ENCODE data around the gene TTLL11. TPM values are rescaled to one million over a fixed set of nuclear protein-coding genes. Genes with fewer than 3 reads are reported as not detected.

The TTLL11 gene, protein sequence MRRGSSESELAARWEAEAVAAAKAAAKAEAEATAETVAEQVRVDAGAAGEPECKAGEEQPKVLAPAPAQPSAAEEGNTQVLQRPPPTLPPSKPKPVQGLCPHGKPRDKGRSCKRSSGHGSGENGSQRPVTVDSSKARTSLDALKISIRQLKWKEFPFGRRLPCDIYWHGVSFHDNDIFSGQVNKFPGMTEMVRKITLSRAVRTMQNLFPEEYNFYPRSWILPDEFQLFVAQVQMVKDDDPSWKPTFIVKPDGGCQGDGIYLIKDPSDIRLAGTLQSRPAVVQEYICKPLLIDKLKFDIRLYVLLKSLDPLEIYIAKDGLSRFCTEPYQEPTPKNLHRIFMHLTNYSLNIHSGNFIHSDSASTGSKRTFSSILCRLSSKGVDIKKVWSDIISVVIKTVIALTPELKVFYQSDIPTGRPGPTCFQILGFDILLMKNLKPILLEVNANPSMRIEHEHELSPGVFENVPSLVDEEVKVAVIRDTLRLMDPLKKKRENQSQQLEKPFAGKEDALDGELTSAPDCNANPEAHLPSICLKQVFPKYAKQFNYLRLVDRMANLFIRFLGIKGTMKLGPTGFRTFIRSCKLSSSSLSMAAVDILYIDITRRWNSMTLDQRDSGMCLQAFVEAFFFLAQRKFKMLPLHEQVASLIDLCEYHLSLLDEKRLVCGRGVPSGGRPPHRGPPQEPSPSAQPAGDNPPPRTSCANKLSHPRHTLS
- total RNA-seq = 10 to 100 TPM; 12.3 to 20.5 (median 15.3) TPM

DNA sequence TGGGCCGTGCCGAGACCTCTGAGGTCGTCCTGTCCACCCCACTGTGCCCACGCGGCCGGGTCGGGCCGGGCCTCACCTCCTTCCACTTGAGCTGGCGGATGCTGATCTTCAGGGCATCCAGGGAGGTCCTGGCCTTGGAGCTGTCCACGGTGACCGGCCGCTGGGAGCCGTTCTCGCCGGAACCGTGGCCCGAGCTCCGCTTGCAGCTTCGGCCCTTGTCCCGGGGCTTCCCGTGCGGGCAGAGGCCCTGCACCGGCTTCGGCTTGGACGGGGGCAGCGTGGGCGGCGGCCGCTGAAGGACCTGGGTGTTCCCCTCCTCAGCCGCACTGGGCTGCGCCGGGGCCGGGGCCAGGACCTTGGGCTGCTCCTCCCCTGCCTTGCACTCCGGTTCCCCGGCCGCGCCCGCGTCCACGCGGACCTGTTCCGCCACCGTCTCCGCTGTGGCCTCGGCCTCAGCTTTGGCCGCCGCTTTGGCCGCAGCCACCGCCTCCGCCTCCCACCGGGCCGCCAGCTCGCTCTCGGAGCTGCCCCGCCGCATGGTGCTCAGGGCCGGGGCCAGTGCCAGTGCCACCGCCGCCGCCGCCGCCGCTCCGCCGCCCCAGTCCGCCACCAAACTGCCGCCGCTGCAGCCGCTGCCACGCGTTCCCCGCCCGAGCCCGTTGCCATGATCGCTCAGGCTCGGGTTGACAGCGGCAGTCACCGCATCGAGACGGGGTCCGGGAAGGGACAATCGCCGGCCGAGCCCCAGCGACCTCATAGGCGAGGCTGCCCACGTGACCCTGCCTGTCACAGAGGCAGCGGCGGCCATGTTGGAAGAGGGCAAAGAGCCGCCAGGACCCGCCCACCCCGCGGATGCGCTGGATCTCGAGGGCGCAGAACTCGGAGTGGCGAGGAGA is at the start of gene TTLL11:
TTLL11 (minus strand) TSS at position 698 of the 896 bp plus-strand sequence; CDS start at position 538, 160 bp downstream.
- DNase-seq (peak; percentile 96), ATAC-seq (peak; percentile 83 to 88)
- Histone ChIP-seq H3K4me3 (peak within 1 kb of the TSS; percentile 69 to 91 (median 78)), H3K27ac (peak within 1 kb of the TSS; percentile 84 to 94 (median 88)), H3K4me1 (peaks cover 48 to 63% of the 10 kb centered on the region in 2 donors), H3K27me3 (no peaks in the 10 kb centered on the region), H3K36me3 (no peaks in the 10 kb centered on the region), H3K9me3 (no peaks in the 10 kb centered on the region)
- peak; percentile 85 to 86 for TF ChIP-seq POLR2A (IDR thresholded peaks at IDR 0.05)
- TF ChIP-seq, protein P1, sequence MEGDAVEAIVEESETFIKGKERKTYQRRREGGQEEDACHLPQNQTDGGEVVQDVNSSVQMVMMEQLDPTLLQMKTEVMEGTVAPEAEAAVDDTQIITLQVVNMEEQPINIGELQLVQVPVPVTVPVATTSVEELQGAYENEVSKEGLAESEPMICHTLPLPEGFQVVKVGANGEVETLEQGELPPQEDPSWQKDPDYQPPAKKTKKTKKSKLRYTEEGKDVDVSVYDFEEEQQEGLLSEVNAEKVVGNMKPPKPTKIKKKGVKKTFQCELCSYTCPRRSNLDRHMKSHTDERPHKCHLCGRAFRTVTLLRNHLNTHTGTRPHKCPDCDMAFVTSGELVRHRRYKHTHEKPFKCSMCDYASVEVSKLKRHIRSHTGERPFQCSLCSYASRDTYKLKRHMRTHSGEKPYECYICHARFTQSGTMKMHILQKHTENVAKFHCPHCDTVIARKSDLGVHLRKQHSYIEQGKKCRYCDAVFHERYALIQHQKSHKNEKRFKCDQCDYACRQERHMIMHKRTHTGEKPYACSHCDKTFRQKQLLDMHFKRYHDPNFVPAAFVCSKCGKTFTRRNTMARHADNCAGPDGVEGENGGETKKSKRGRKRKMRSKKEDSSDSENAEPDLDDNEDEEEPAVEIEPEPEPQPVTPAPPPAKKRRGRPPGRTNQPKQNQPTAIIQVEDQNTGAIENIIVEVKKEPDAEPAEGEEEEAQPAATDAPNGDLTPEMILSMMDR (IDR thresholded peaks at IDR 0.05 in 4 of 5, conservative IDR thresholded peaks at IDR 0.05 in 1 of 5) = peak in 1 of 5 experiments; percentile 17
- in situ Hi-C loops (cut with MboI; ENCODE audit: low sequenced_read_pairs in 4 of 4) (no loop called here), intact Hi-C loops (cut with DNase I; ENCODE audit: low total_unique reads) (loop anchor here (1.0 to 10.0 kb wide), 2 partner anchors 171 to 812 kb away; partner anchors contain the start of genes MRRF, RBM18 and RC3H2)

DNA sequence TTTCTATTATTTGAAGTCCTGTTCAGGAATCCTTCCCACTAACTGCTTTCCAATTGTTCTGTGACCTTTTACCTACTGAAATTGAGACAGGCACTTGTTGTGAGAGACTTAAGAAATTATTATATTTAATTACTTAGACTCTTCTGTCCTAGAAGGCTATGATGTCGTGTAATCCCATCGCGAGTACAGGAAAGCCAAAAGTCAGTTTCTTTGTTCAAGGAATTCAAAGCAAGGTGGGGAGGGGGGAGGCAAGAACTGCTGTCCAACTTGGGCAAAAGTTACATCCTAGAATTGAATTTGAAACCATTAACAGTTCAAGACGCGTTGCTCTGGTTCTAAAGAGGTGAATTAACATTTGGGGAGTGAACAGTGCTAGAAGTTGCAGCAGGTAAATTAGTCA is 48.6 kb upstream of the TTLL11 start:
- no peak overlapping the region for H3K4me3 ChIP-seq
- H3K27ac ChIP-seq = peak overlapping the region; percentile 30 to 50 (median 45)
- no peaks in the 10 kb centered on the region for H3K9me3 ChIP-seq
- TF ChIP-seq, protein P1 (IDR thresholded peaks at IDR 0.05 in 4 of 5, conservative IDR thresholded peaks at IDR 0.05 in 1 of 5) = no peak
- no peak for TF ChIP-seq POLR2A (IDR thresholded peaks at IDR 0.05)
- in situ Hi-C loops (cut with MboI; ENCODE audit: low sequenced_read_pairs in 4 of 4) = loop anchor here in 1 of 4 donors (25.0 kb wide), 1 partner anchor 671 kb away; the partner anchor contains the start of gene OR1K1
- no peak for DNase-seq
- peaks cover 0 to 42% of the 10 kb centered on the region in 2 donors for H3K36me3 ChIP-seq
- H3K27me3 ChIP-seq = no peaks in the 10 kb centered on the region
- intact Hi-C loops (cut with DNase I; ENCODE audit: low total_unique reads) = no loop called here
- peak; percentile 11 to 47 for ATAC-seq
- H3K4me1 ChIP-seq = peaks cover 17 to 28% of the 10 kb centered on the region in 2 donors

DNA sequence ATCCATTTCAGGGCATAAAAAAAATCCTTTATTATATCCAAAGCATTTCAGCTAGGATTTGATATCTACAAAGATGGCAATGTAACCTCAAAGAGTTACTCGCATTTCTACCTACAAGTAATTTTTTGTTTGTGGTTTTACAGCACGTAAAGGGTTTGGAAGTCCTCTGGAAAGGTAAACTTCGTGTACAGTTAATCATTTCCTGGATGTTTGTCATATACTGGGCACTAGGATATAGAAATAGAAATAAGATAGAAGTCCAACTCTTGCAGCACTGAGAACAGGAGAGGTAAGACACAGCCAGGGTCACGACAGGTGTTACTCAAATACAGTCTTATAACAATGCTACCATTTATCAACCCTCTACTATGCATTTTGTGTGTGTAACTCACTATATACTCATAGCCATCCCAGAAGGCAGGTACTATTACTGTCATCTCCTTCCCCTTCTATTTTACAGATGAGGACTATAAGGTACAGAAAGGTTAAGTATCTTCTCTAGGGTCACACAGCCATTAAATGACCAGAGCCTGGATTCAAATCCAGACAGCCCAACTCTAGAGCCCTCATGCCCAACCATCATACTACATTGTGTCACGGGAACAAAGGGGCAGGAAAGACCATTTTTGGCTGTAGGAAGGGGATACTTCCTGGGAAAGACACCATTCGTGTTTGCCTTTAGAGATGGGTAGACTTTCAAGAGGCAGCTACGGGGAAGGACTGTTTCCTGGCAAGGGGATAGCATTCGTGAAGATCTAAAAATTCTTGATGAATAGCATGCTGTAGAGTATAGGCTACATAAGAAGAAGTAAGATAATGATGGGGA is 47.5 kb upstream of the TTLL11 start:
- in situ Hi-C loops (cut with MboI; ENCODE audit: low sequenced_read_pairs in 4 of 4) (loop anchor here in 1 of 4 donors (25.0 kb wide), 1 partner anchor 672 kb away; the partner anchor contains the start of gene OR1K1), intact Hi-C loops (cut with DNase I; ENCODE audit: low total_unique reads) (no loop called here)
- TF ChIP-seq, protein P1 (IDR thresholded peaks at IDR 0.05 in 4 of 5, conservative IDR thresholded peaks at IDR 0.05 in 1 of 5) = no peak
- no peak for TF ChIP-seq POLR2A (IDR thresholded peaks at IDR 0.05)
- Histone ChIP-seq H3K27ac (peak overlapping the region; percentile 30 to 50 (median 45)), H3K27me3 (no peaks in the 10 kb centered on the region), H3K36me3 (peaks cover 0 to 31% of the 10 kb centered on the region in 2 donors), H3K4me1 (peaks cover 17 to 28% of the 10 kb centered on the region in 2 donors), H3K4me3 (no peak overlapping the region), H3K9me3 (no peaks in the 10 kb centered on the region)
- no peak for DNase-seq
- ATAC-seq = no peak
